HG03060 (cell line): ENCODE data around the gene TMEM119.

Experiments used
- ATAC-seq: cut with Tn5 transposase; IDR thresholded peaks from one replicate; pipeline ENCODE4 v1.9.1; 2021; ENCODE audit warnings: low read depth, moderate number of reproducible peaks; ENCODE audit not compliant: unreplicated experiment

Gene TMEM119

DNA sequence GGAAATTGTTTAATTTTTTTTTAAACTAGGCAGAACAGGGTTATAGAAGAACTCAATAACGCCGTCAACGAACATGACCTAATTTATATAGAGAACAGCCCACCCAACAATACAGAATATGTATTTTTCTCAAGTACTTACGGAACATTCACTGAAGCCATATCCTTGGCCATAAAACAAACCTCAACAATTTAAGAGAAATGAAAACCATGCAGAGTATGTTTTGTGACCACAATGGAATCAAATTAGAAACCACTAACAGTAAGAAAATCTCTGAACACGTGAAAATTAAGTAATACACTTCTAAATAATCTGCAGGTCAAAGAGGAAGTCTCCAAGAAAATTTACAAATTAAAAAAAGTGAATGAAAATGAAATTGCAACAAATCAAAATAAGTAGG is 46.3 kb downstream of the TMEM119 start:
- no peak for ATAC-seq

DNA sequence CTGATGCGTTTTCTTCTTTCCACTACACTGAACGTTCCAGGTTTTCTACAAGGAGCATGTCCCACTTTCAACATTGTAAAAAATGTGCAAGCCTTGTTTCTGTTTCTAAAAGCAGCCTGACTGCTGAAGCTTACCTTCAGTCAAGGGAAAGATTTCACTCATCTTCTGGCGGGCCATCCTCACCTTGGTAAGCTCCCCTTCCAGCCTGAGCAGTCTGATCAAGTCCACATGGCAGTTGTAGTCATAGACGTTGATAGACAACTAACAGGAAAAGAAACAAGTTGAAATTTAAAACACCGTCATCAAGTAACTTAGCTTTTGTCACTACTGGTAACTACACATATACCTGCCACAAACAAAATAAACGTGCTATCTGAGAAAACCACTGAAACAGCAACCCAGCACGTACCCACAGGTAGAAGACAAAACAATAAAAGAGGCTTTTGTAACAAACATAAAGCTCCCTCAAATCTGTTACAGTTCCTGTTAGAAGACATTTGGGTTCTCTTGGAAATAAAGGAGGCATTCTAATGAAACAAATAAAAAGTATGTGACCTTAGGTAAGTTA is 48.8 kb downstream of the TMEM119 start:
- ATAC-seq: no peak

DNA sequence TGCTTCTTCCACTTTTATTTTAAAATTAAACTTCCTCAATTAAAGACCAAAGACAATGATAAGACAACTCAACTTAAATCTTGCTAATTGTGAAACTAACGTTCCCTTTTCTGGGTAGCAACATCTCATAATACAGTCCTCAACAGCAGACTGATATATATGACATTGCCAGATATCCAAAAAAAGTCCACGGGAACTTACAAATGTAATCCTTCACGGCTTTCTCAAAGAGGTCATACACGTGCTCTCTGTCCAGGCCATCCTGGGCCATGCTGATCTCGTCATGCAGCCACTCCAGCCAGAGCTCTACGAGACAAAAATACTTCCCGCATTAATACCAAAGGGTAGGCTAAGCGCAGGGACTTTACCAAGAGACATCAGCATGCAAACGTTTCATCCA is 50.2 kb downstream of the TMEM119 start:
- ATAC-seq: no peak

DNA sequence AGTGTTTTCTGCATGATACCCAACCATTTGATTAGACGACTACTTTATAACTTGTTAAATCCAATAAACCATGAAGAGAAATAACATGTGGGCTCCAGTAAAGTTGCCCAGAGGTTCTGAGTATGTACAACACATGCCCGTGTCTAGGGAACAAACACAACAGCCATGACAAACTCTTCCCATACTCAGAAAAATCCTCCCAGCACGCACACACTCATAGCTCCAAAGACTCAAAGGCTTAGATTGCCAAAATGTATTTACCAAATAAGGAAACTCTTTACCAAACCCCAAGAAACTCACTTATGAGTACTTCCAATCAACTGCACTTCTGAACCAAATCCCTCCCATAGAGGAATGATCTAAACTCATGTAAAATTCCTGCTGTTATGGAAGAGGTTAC is 54.2 kb downstream of the TMEM119 start:
- no peak for ATAC-seq

DNA sequence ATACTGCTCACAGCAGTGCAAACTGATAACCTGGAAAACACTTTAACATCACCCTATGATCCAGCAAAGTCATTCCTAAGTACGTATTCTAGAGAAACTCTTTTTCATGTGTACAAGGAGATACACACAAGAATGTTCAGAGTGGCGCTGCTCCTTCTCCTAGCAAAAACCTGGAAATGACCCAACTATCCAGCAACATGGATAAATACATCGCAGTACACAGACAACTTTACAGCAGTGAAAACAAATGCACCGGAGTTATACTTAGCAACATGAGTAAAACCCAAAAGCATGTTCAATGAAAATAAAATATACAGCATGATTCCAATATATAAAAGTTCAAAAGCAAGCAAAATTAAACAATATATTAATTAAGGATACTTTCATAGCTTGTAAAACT is 55.6 kb downstream of the TMEM119 start:
- ATAC-seq: no peak
